GM20431 (cell line): ENCODE measurements around the gene GH2.
"Not testable (repeated sequence)": the region's sequence is repeated elsewhere in the genome, so short reads cannot be mapped to it uniquely, and the experiment has no call there.

Experiments used
- in situ Hi-C: fragments of 300-500 bp; cut with MseI, MboI; formaldehyde crosslinking; loops from one replicate; pipeline ENCODE4 v1.15.0; 2020; ENCODE audit warnings: low sequenced_read_pairs; ENCODE audit not compliant: unreplicated experiment

The GH2 gene

GRCh38 chr17:63914471-63914870 is 32.7 kb upstream of the GH2 start:
- in situ Hi-C loops: loop anchor here (25.0 kb wide), 1 partner anchor 348 kb away; the partner anchor contains the start of gene TEX2

- in situ Hi-C loops: loop anchor here (25.0 kb wide), 1 partner anchor 351 kb away; the partner anchor contains the start of gene TEX2
Measured at GRCh38 chr17:63911657-63912100, 29.9 kb upstream of the GH2 start.

GRCh38 chr17:63911041-63911635 is 29.4 kb upstream of the GH2 start, which contains the start of gene CSHL1:
Gene CSHL1, minus strand, starts transcription at chr17:63911258. Its CDS starts 62 bp downstream, at chr17:63911196.
- in situ Hi-C loops: loop anchor here (25.0 kb wide), 1 partner anchor 351 kb away; the partner anchor contains the start of gene TEX2

- in situ Hi-C loops: loop anchor here (25.0 kb wide), 1 partner anchor 352 kb away; the partner anchor contains the start of gene TEX2
Measured at GRCh38 chr17:63910096-63910495, 28.4 kb upstream of the GH2 start.

GRCh38 chr17:63909586-63909985 is 27.8 kb upstream of the GH2 start:
- in situ Hi-C loops: loop anchor here (25.0 kb wide), 1 partner anchor 353 kb away; the partner anchor contains the start of gene TEX2

- in situ Hi-C loops: loop anchor here (25.0 kb wide), 1 partner anchor 355 kb away; the partner anchor contains the start of gene TEX2
Measured at GRCh38 chr17:63907161-63907778, 25.5 kb upstream of the GH2 start.

GRCh38 chr17:63904796-63905195 is 23.1 kb upstream of the GH2 start:
- in situ Hi-C loops: loop anchor here (25.0 kb wide), 1 partner anchor 358 kb away; the partner anchor contains the start of gene TEX2

- in situ Hi-C loops: loop anchor here (25.0 kb wide), 1 partner anchor 359 kb away; the partner anchor contains the start of gene TEX2
Measured at GRCh38 chr17:63903787-63904201, 22.1 kb upstream of the GH2 start.

- in situ Hi-C loops: loop anchor here (25.0 kb wide), 1 partner anchor 360 kb away; the partner anchor contains the start of gene TEX2
Measured at GRCh38 chr17:63901971-63902370, 20.2 kb upstream of the GH2 start.

GRCh38 chr17:63898899-63899798 is 17.4 kb upstream of the GH2 start:
- in situ Hi-C loops: not testable (repeated sequence)

- in situ Hi-C loops: not testable (repeated sequence)
Measured at GRCh38 chr17:63896524-63897354, 15.0 kb upstream of the GH2 start, which contains the start of gene CSH1. Gene CSH1, minus strand, starts transcription at chr17:63896574. Its CDS starts 63 bp downstream, at chr17:63896511.

GRCh38 chr17:63894821-63895220 is 13.1 kb upstream of the GH2 start:
- in situ Hi-C loops: not testable (repeated sequence)

GRCh38 chr17:63894021-63894420 is 12.3 kb upstream of the GH2 start:
- in situ Hi-C loops: not testable (repeated sequence)

GRCh38 chr17:63892316-63893037 is 10.7 kb upstream of the GH2 start:
- in situ Hi-C loops: not testable (repeated sequence)

GRCh38 chr17:63889026-63889848 is 7.5 kb upstream of the GH2 start:
- in situ Hi-C loops: not testable (repeated sequence)

- in situ Hi-C loops: not testable (repeated sequence)
Measured at GRCh38 chr17:63885119-63885518, 3.4 kb upstream of the GH2 start.

- in situ Hi-C loops: not testable (repeated sequence)
Measured at GRCh38 chr17:63882626-63883126, 932 bp upstream of the GH2 start.
